Fibroblast of pulmonary artery (primary cell): ENCODE measurements around the gene DNAJC12.

Experiments
- DNase-seq: peaks from one replicate; pipeline ENCODE4 v3.0.0-alpha.2; 2010; ENCODE audit warnings: low read depth
- H3K4me3 ChIP-seq: replicated peaks from 2 replicates; pipeline ENCODE4 v1.5.1; 2011; ENCODE audit warnings: low read depth, mild to moderate bottlenecking, control low read depth, low read length, moderate library complexity
- CTCF ChIP-seq: IDR thresholded peaks from 2 replicates; pipeline ENCODE4 v1.5.1; 2011; ENCODE audit warnings: mild to moderate bottlenecking, control low read depth, low read length, inconsistent platforms; ENCODE audit errors: missing control alignments

DNAJC12 gene

GRCh38 chr10:67804395-67804678, 33.7 kb downstream of the DNAJC12 start:
- no peak for DNase-seq
- no peak overlapping the region for H3K4me3 ChIP-seq
- no peak for TF ChIP-seq CTCF

GRCh38 chr10:67803588-67804394, 34.2 kb downstream of the DNAJC12 start:
- DNase-seq, result no peak
- TF ChIP-seq CTCF, result no peak
- no peak overlapping the region for H3K4me3 ChIP-seq

- no peak for TF ChIP-seq CTCF
- H3K4me3 ChIP-seq, result no peak overlapping the region
- no peak for DNase-seq
These were observed 35.0 kb downstream of the DNAJC12 start for GRCh38 chr10:67802767-67803538.

- H3K4me3 ChIP-seq, result no peak overlapping the region
- no peak for DNase-seq
- TF ChIP-seq CTCF, result no peak
These were observed 36.9 kb downstream of the DNAJC12 start for GRCh38 chr10:67801118-67801517.

- no peak overlapping the region for H3K4me3 ChIP-seq
- TF ChIP-seq CTCF, result no peak
These were observed 43.0 kb downstream of the DNAJC12 start for GRCh38 chr10:67794909-67795460.

GRCh38 chr10:67794256-67794655, 43.7 kb downstream of the DNAJC12 start:
- TF ChIP-seq CTCF, result no peak
- DNase-seq, result no peak
- H3K4me3 ChIP-seq, result no peak overlapping the region

More at GRCh38 chr10:67794909-67795460, 43.0 kb downstream of the DNAJC12 start:
- DNase-seq, result no peak
